22Rv1 (cell line): Measurements from ENCODE around the gene MYO1D.

ENCODE experiments used
- CTCF ChIP-seq: fragments of 450-650 bp; IDR thresholded peaks from 2 replicates; pipeline ENCODE4 v1.5.1; 2017; ENCODE audit warnings: mild to moderate bottlenecking
- ZFX ChIP-seq: fragments of 450-650 bp; IDR thresholded peaks from 2 replicates; pipeline ENCODE4 v1.6.1; 2017; ENCODE audit warnings: antibody characterized with exemption, borderline replicate concordance

GRCh38 chr17:32488177-32488542, 388.8 kb downstream of the MYO1D start:
- TF ChIP-seq CTCF, result no peak
- TF ChIP-seq ZFX, result no peak
